OCI-LY3 (cell line): ENCODE results near the gene KLHL6.

Source experiments
- H2AFZ ChIP-seq: fragments of 200-600, 300-600 bp; shearing (Covaris generic); 2 replicates; pipeline ENCODE4 v1.6.0; 2014; ENCODE audit warnings: antibody characterized with exemption, low read depth, low read length
- H3K27ac ChIP-seq: fragments of 200-600, 300-600 bp; sonication (generic); 2 replicates; pipeline ENCODE4 v1.5.1; 2014; ENCODE audit warnings: mild to moderate bottlenecking, low read length, moderate library complexity, mixed read lengths
- H3K27me3 ChIP-seq: fragments of 200-600, 300-600 bp; sonication (generic); 2 replicates; pipeline ENCODE4 v1.6.1; 2014; ENCODE audit warnings: low read depth, low read length, mixed read lengths
- H3K36me3 ChIP-seq: fragments of 200-600, 300-600 bp; sonication (generic); replicated peaks from 2 replicates; pipeline ENCODE3; 2014; ENCODE audit warnings: low read depth, low read length, mixed read lengths
- H3K4me1 ChIP-seq: fragments of 300-600, 200-600 bp; sonication (generic); 2 replicates; pipeline ENCODE4 v1.6.1; 2014; ENCODE audit warnings: low read length, mixed read lengths
- H3K4me2 ChIP-seq: fragments of 200-600, 300-600 bp; sonication (generic); 2 replicates; pipeline ENCODE4 v1.6.1; 2014; ENCODE audit warnings: low read length, mixed read lengths
- H3K4me3 ChIP-seq: fragments of 300-600, 200-600 bp; sonication (generic); 2 replicates; pipeline ENCODE4 v1.5.1; 2014; ENCODE audit warnings: antibody characterized with exemption, mild to moderate bottlenecking, low read length, moderate library complexity
- H3K79me2 ChIP-seq: fragments of 300-600, 200-600 bp; shearing (Covaris generic); 2 replicates; pipeline ENCODE4 v1.6.1; 2014; ENCODE audit warnings: mild to moderate bottlenecking, low read length, mixed read lengths
- H3K9ac ChIP-seq: fragments of 300-600, 200-600 bp; shearing (Covaris generic); 2 replicates; pipeline ENCODE4 v1.6.0; 2014; ENCODE audit warnings: mild to moderate bottlenecking, low read length, moderate library complexity
- H3K9me3 ChIP-seq: fragments of 200-600, 300-600 bp; shearing (Covaris generic); 2 replicates; pipeline ENCODE4 v1.6.1; 2014; ENCODE audit warnings: low read length, mixed read lengths; ENCODE audit not compliant: insufficient read depth
- H4K20me1 ChIP-seq: fragments of 200-600, 300-600 bp; sonication (generic); 2 replicates; pipeline ENCODE4 v1.6.1; 2016; ENCODE audit warnings: low read length, mixed read lengths; ENCODE audit not compliant: insufficient read depth
- EZH2phosphoT487 ChIP-seq: fragments of 200-600 bp; shearing (Covaris generic); IDR thresholded peaks from 2 replicates; pipeline ENCODE4 v1.6.1; 2018; ENCODE audit warnings: antibody characterized with exemption, mixed run types, low read depth
- TF ChIP-seq, protein P1 (sequence below): fragments of 200-600, 300-600 bp; sonication (generic); IDR thresholded peaks from 2 replicates; pipeline ENCODE4 v1.5.1; 2014; ENCODE audit warnings: antibody characterized with exemption, low read length, low read depth

The KLHL6 gene

GRCh38 chr3:183581496-183582155 lies 26.1 kb upstream of the KLHL6 start:
- TF ChIP-seq EZH2phosphoT487 = no peak
- TF ChIP-seq, protein P1, sequence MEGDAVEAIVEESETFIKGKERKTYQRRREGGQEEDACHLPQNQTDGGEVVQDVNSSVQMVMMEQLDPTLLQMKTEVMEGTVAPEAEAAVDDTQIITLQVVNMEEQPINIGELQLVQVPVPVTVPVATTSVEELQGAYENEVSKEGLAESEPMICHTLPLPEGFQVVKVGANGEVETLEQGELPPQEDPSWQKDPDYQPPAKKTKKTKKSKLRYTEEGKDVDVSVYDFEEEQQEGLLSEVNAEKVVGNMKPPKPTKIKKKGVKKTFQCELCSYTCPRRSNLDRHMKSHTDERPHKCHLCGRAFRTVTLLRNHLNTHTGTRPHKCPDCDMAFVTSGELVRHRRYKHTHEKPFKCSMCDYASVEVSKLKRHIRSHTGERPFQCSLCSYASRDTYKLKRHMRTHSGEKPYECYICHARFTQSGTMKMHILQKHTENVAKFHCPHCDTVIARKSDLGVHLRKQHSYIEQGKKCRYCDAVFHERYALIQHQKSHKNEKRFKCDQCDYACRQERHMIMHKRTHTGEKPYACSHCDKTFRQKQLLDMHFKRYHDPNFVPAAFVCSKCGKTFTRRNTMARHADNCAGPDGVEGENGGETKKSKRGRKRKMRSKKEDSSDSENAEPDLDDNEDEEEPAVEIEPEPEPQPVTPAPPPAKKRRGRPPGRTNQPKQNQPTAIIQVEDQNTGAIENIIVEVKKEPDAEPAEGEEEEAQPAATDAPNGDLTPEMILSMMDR = no peak
- Histone ChIP-seq H3K27me3 (peaks cover 38% of the 10 kb centered on the region), H3K9me3 (no peaks in the 10 kb centered on the region), H3K79me2 (no peaks in the 10 kb centered on the region), H3K36me3 (no peaks in the 10 kb centered on the region), H3K9ac (no peak overlapping the region), H4K20me1 (no peaks in the 10 kb centered on the region), H3K27ac (no peak overlapping the region), H3K4me3 (no peak overlapping the region), H3K4me1 (peaks cover 35% of the 10 kb centered on the region), H3K4me2 (no peak overlapping the region), H2AFZ (no peak overlapping the region)

DNA sequence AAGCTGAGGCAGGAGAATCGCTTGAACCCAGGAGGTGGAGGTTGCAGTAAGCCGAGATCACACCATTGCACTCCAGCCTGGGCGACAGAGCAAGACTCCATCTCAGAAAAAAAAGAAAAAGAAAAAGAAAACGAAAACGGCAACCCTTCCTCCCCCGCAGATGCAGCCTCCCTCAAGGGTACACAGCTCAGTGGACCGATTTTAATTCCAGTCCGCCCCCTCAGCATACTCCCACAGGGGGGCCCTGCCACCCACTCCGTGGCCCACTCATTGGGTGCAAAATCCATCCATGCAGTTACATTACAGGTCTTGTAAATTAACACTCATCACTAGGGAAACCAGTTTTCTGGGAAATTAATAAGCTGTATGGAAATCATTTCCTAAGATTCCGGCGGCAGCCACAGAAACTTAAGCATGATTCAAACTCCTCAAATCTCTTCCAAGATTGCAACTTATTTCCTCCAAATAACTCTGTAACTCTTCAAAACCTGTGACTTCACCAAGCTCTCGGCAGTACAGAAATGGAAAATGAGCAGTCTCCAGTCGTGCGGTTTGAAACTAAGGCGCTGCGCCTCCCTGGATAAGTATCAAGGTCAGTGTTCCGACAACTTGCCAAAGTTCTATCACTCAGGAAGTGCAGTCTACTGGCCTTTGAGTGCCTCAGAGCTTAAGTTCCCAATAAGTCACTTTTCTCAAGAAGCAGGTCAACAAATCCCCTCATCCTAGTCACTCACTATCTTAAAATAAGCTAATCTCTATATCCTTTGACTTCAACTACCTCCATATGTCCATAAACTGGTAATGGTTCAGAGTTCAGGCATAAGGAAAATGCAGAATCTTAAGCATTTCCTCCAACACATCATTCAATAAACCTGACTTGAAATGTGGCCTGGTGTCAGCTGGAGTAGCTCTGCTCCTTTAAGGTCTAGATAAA lies 24.7 kb upstream of the KLHL6 start:
- no peak for TF ChIP-seq EZH2phosphoT487
- TF ChIP-seq, protein P1 = no peak
- H3K4me1 ChIP-seq = peaks cover 48% of the 10 kb centered on the region
- H3K9me3 ChIP-seq = no peaks in the 10 kb centered on the region
- peaks cover 42% of the 10 kb centered on the region for H3K27me3 ChIP-seq
- peak overlapping the region; percentile 46 for H3K4me3 ChIP-seq
- H3K36me3 ChIP-seq = no peaks in the 10 kb centered on the region
- no peaks in the 10 kb centered on the region for H3K79me2 ChIP-seq
- H3K9ac ChIP-seq = peak overlapping the region; percentile 6; the same call in 1 of the 2 replicates
- no peaks in the 10 kb centered on the region for H4K20me1 ChIP-seq
- peak overlapping the region; percentile 58 for H3K4me2 ChIP-seq
- no peak overlapping the region for H2AFZ ChIP-seq
- H3K27ac ChIP-seq = no peak overlapping the region

DNA sequence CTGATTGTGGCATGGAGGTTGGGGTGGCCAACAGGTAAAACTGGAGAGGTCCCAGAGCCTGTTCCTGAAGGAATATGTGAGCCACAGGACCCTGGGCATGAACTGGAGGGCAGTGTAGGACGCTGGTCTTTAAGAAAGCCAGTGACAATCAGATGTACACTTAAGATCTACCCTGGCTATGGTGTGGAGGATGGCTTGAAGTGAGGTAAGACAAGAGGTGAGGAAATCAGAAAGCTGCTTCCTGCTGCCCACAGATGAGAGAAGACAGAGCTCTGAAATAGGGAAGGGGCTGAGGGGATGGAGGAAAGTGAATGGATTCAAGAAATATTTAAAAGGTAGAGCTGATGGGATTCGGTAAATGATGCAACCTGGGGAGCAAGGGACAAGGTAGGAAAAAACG lies 22.7 kb upstream of the KLHL6 start:
- peaks cover 58% of the 10 kb centered on the region for H3K4me1 ChIP-seq
- H3K4me3 ChIP-seq = peak overlapping the region; percentile 46; the same call in 1 of the 2 replicates
- no peaks in the 10 kb centered on the region for H3K36me3 ChIP-seq
- H4K20me1 ChIP-seq = no peaks in the 10 kb centered on the region
- no peak overlapping the region for H2AFZ ChIP-seq
- H3K9ac ChIP-seq = no peak overlapping the region
- TF ChIP-seq, protein P1 = no peak
- TF ChIP-seq EZH2phosphoT487 = no peak
- peak overlapping the region; percentile 58 for H3K4me2 ChIP-seq
- no peaks in the 10 kb centered on the region for H3K9me3 ChIP-seq
- no peaks in the 10 kb centered on the region for H3K79me2 ChIP-seq
- H3K27me3 ChIP-seq = peaks cover 42% of the 10 kb centered on the region
- no peak overlapping the region for H3K27ac ChIP-seq

DNA sequence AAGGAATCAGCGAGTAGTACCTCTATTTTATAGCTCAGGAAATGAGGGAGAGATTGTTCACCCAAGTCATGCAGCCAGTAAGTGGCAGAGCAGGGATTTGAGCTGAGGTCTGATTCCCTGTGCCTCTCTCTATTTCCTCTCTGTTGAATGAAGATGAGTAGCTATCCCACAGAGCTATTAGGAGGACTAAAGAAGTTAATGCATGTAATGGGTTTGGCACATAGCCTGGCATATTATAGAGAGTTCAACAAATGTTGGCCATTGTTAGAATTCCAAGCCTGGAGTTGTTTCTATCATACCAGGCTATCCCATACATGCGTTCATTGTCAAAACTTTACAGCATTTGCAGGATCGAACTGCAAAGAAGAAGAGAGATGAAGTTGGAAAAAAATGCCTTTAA lies 21.8 kb upstream of the KLHL6 start:
- Histone ChIP-seq H3K4me2 (no peak overlapping the region), H3K27me3 (peaks cover 42% of the 10 kb centered on the region), H3K27ac (no peak overlapping the region), H4K20me1 (no peaks in the 10 kb centered on the region), H3K79me2 (no peaks in the 10 kb centered on the region), H3K36me3 (no peaks in the 10 kb centered on the region), H2AFZ (no peak overlapping the region), H3K4me3 (no peak overlapping the region), H3K9me3 (no peaks in the 10 kb centered on the region), H3K9ac (no peak overlapping the region), H3K4me1 (peaks cover 67% of the 10 kb centered on the region)
- TF ChIP-seq EZH2phosphoT487 = no peak
- TF ChIP-seq, protein P1 = no peak
